Mesenchymal stem cell (in vitro differentiated cells and primary cell): ENCODE data around the gene HNMT.

Source experiments
- DNase-seq: peaks from one replicate; pipeline ENCODE4 v3.0.0-alpha.2; 2013
- H2AFZ ChIP-seq: one replicate; pipeline ENCODE4 v1.6.1; 2013; ENCODE audit warnings: low read depth, mild to moderate bottlenecking, control low read depth, inconsistent platforms, low read length, moderate library complexity
- H2AK5ac ChIP-seq: 2 replicates; pipeline ENCODE4 v1.6.1; 2013; ENCODE audit warnings: low read length, moderate library complexity, mild to moderate bottlenecking, inconsistent platforms; ENCODE audit not compliant: severe bottlenecking
- H2BK120ac ChIP-seq: one replicate; pipeline ENCODE4 v1.6.1; 2013; ENCODE audit warnings: low read depth, mild to moderate bottlenecking, inconsistent platforms, low read length, moderate library complexity
- H2BK12ac ChIP-seq, 2 experiments: one replicate each; pipeline ENCODE4 v1.6.1; 2013; ENCODE audit warnings: inconsistent platforms in 2 of 2, low read length in 2 of 2, mild to moderate bottlenecking in 2 of 2, moderate library complexity in 2 of 2, control low read depth in 1 of 2
- H2BK15ac ChIP-seq: one replicate; pipeline ENCODE4 v1.6.1; 2013; ENCODE audit warnings: mild to moderate bottlenecking, low read depth, inconsistent platforms; ENCODE audit not compliant: poor library complexity, severe bottlenecking
- H2BK5ac ChIP-seq: 2 replicates; pipeline ENCODE4 v1.6.1; 2013; ENCODE audit warnings: low read depth, mild to moderate bottlenecking, low read length, control low read depth, inconsistent platforms; ENCODE audit not compliant: poor library complexity, severe bottlenecking
- H3K14ac ChIP-seq, 2 experiments: one replicate each; pipeline ENCODE4 v1.6.1; 2013; ENCODE audit warnings: inconsistent platforms in 2 of 2, low read length in 2 of 2, control low read depth in 1 of 2, mild to moderate bottlenecking in 1 of 2, moderate library complexity in 1 of 2
- H3K18ac ChIP-seq, 2 experiments: one replicate each; pipeline ENCODE4 v1.6.1; 2013; ENCODE audit warnings: inconsistent platforms in 2 of 2, low read length in 2 of 2, control low read depth in 1 of 2, low read depth in 1 of 2, mild to moderate bottlenecking in 1 of 2
- H3K23ac ChIP-seq, 2 experiments: one replicate each; pipeline ENCODE4 v1.6.1; 2013; ENCODE audit warnings: inconsistent platforms in 2 of 2, low read length in 2 of 2, mild to moderate bottlenecking in 2 of 2, moderate library complexity in 2 of 2, control low read depth in 1 of 2
- H3K27ac ChIP-seq: 2 replicates; pipeline ENCODE4 v1.5.1; 2013; ENCODE audit warnings: mild to moderate bottlenecking, moderate library complexity, low read length, control low read depth, inconsistent platforms; ENCODE audit not compliant: poor library complexity, severe bottlenecking
- H3K27me3 ChIP-seq, 2 experiments: 2 replicates each; pipeline versions ENCODE4 v1.6.1 to v1.7.0; 2013; ENCODE audit warnings: low read length in 2 of 2, mild to moderate bottlenecking in 2 of 2, moderate library complexity in 2 of 2, control low read depth in 1 of 2, inconsistent platforms in 1 of 2; ENCODE audit not compliant: control insufficient read depth in 1 of 2, insufficient read depth in 1 of 2
- H3K36me3 ChIP-seq, 2 experiments: 2 replicates each; pipeline versions ENCODE4 v1.6.1 to v1.7.0; 2013; ENCODE audit warnings: low read length in 2 of 2, control low read depth in 1 of 2, inconsistent platforms in 1 of 2, low read depth in 1 of 2, mild to moderate bottlenecking in 1 of 2; ENCODE audit not compliant: insufficient read depth in 2 of 2, control insufficient read depth in 1 of 2
- H3K4ac ChIP-seq, 2 experiments: one replicate each; pipeline ENCODE4 v1.6.1; 2013; ENCODE audit warnings: inconsistent platforms in 2 of 2, low read length in 2 of 2, mild to moderate bottlenecking in 2 of 2, moderate library complexity in 2 of 2, control low read depth in 1 of 2, low read depth in 1 of 2
- H3K4me1 ChIP-seq: 2 replicates; pipeline ENCODE4 v1.6.1; 2013; ENCODE audit warnings: low read depth, low read length, control low read depth; ENCODE audit not compliant: control insufficient read depth, insufficient read depth
- H3K4me2 ChIP-seq: 2 replicates; pipeline ENCODE4 v1.6.1; 2013; ENCODE audit warnings: low read length, mild to moderate bottlenecking, inconsistent platforms; ENCODE audit not compliant: poor library complexity, severe bottlenecking
- H3K4me3 ChIP-seq, 2 experiments: 2 replicates each; pipeline versions ENCODE4 v1.5.1 to v1.7.0; 2013; ENCODE audit warnings: low read length in 2 of 2, mild to moderate bottlenecking in 2 of 2, control low read depth in 1 of 2, low read depth in 1 of 2; ENCODE audit not compliant: insufficient read depth in 1 of 2
- H3K79me1 ChIP-seq: replicated peaks from 2 replicates; pipeline ENCODE4 v1.6.1; 2013; ENCODE audit warnings: mild to moderate bottlenecking, control low read depth, low read length, inconsistent platforms; ENCODE audit not compliant: poor library complexity, severe bottlenecking
- H3K9ac ChIP-seq: 2 replicates; pipeline ENCODE4 v1.7.0; 2013; ENCODE audit warnings: mild to moderate bottlenecking, low read length, moderate library complexity
- H3K9me3 ChIP-seq: 2 replicates; pipeline ENCODE4 v1.7.0; 2013; ENCODE audit warnings: mild to moderate bottlenecking, low read length; ENCODE audit not compliant: control insufficient read depth
- H4K8ac ChIP-seq: one replicate; pipeline ENCODE4 v1.6.1; 2013; ENCODE audit warnings: inconsistent platforms, mild to moderate bottlenecking, low read length, moderate library complexity
- H4K91ac ChIP-seq: one replicate; pipeline ENCODE4 v1.6.1; 2013; ENCODE audit warnings: mild to moderate bottlenecking, low read length, inconsistent platforms
- WGBS: methylation state at CpG from one replicate; pipeline ENCODE4 v1.1.7; 2013; ENCODE audit warnings: mixed read lengths; 5-methylcytosine and 5-hydroxymethylcytosine counted together

Gene HNMT

DNA sequence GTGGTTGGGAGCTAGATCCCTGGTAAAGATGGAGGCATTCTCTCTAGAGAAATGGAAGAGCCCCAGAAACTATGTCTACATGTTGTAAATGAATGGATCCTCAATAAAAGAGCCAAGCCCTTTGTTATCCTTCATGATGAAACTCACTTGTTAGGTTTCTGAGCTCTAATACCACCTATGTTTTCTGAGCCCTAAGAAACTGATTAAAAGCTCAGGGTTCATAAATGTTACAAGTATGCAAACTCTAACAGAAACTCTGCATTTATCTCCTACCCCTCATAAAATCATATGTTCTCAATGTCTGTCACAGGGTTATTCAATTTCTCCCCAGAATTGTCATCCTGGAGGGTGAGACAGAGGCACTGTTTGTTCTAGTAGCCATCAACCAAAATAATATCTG lies 18.0 kb upstream of the HNMT start:
- no peak overlapping the region for H3K18ac ChIP-seq

GRCh38 chr2:137947032-137947727 lies 17.1 kb upstream of the HNMT start:
- Histone ChIP-seq H2BK120ac (no peak overlapping the region), H3K9me3 (no peaks in the 10 kb centered on the region), H3K14ac (no peak overlapping the region), H4K91ac (no peak overlapping the region), H3K23ac (no peak overlapping the region), H2BK15ac (no peak overlapping the region), H3K27ac (no peak overlapping the region), H2BK5ac (no peak overlapping the region), H3K79me1 (no peaks in the 10 kb centered on the region), H3K36me3 (no peaks in the 10 kb centered on the region), H3K18ac (peak overlapping the region in 1 of 2 experiments; percentile 10), H4K8ac (no peak overlapping the region), H3K9ac (no peak overlapping the region), H3K4me1 (peaks cover 6% of the 10 kb centered on the region), H2AFZ (no peak overlapping the region), H3K4ac (no peak overlapping the region), H3K4me3 (no peak overlapping the region), H2AK5ac (no peak overlapping the region), H2BK12ac (no peak overlapping the region), H3K27me3 (no peaks in the 10 kb centered on the region), H3K4me2 (no peak overlapping the region)
- no peak for DNase-seq
- WGBS = 76% methylated on average over 2 of the region's 3 CpGs

More for the DNA sequence above, 18.0 kb upstream of the HNMT start:
- Histone ChIP-seq H2BK120ac (no peak overlapping the region), H2AK5ac (no peak overlapping the region), H2BK12ac (no peak overlapping the region), H2BK5ac (no peak overlapping the region), H3K79me1 (no peaks in the 10 kb centered on the region), H3K36me3 (no peaks in the 10 kb centered on the region), H3K9ac (no peak overlapping the region), H3K4me3 (no peak overlapping the region), H3K9me3 (no peaks in the 10 kb centered on the region), H4K8ac (no peak overlapping the region), H3K27ac (no peak overlapping the region), H3K23ac (no peak overlapping the region), H3K4me1 (peaks cover 9% of the 10 kb centered on the region), H2AFZ (no peak overlapping the region), H3K4ac (no peak overlapping the region), H3K14ac (no peak overlapping the region), H2BK15ac (no peak overlapping the region), H3K4me2 (no peak overlapping the region), H4K91ac (no peak overlapping the region), H3K27me3 (no peaks in the 10 kb centered on the region)
- DNase-seq = no peak

GRCh38 chr2:137947728-137948336 lies 16.4 kb upstream of the HNMT start:
- Histone ChIP-seq H3K36me3 (no peaks in the 10 kb centered on the region), H3K27ac (no peak overlapping the region), H2AK5ac (no peak overlapping the region), H2AFZ (no peak overlapping the region), H4K8ac (no peak overlapping the region), H3K14ac (no peak overlapping the region), H2BK5ac (no peak overlapping the region), H3K4ac (no peak overlapping the region), H3K18ac (no peak overlapping the region), H3K23ac (no peak overlapping the region), H3K4me3 (no peak overlapping the region), H3K4me1 (peaks cover 6% of the 10 kb centered on the region), H3K4me2 (no peak overlapping the region), H2BK12ac (no peak overlapping the region), H3K9ac (no peak overlapping the region), H4K91ac (no peak overlapping the region), H3K27me3 (no peaks in the 10 kb centered on the region), H2BK120ac (no peak overlapping the region), H2BK15ac (no peak overlapping the region), H3K9me3 (no peaks in the 10 kb centered on the region), H3K79me1 (no peaks in the 10 kb centered on the region)
- peak; percentile 66 for DNase-seq
- 66% methylated on average over 4 of the region's 4 CpGs for WGBS

GRCh38 chr2:137948894-137949293 lies 15.4 kb upstream of the HNMT start:
- Histone ChIP-seq H2AFZ (no peak overlapping the region), H3K9me3 (no peaks in the 10 kb centered on the region), H3K36me3 (no peaks in the 10 kb centered on the region), H2AK5ac (peak overlapping the region; percentile 77), H2BK120ac (no peak overlapping the region), H3K23ac (no peak overlapping the region), H2BK15ac (no peak overlapping the region), H3K4me2 (no peak overlapping the region), H3K9ac (no peak overlapping the region), H3K4me3 (no peak overlapping the region), H2BK12ac (no peak overlapping the region), H3K27ac (no peak overlapping the region), H3K27me3 (no peaks in the 10 kb centered on the region), H3K4me1 (peaks cover 3% of the 10 kb centered on the region), H2BK5ac (no peak overlapping the region), H3K4ac (no peak overlapping the region), H3K79me1 (no peaks in the 10 kb centered on the region), H3K14ac (no peak overlapping the region), H4K91ac (no peak overlapping the region), H3K18ac (no peak overlapping the region), H4K8ac (no peak overlapping the region)
- DNase-seq = no peak
- WGBS = 92% methylated on average over 3 of the region's 7 CpGs
